ENCODE data around the gene CAPN5.

The CAPN5 gene

DNA sequence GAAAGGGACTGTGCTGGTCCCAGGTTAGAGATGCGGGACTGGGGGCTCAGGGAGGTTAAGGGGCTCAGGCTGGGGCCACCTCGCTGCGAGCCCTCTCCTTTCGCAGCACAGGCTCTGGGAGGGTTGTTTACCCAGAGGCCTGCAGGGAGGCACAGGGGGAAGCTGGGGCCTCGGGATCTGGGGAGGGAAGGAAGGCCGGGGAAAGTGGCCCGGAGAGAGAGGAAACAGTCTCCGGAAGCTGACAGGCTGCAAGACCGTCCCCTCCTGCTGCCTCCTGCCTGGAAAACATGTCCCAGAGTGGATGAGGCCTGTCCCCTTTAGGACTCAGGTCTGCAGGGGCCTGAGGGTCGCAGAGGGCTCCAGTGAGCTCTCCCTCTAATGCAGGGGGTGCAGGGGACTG, 106.7 kb downstream of the CAPN5 start:
- no peaks in the 10 kb centered on the region for H3K9me3 ChIP-seq (ENCODE audit: insufficient read depth, low read depth, low read length)
- TF ChIP-seq, protein P1, sequence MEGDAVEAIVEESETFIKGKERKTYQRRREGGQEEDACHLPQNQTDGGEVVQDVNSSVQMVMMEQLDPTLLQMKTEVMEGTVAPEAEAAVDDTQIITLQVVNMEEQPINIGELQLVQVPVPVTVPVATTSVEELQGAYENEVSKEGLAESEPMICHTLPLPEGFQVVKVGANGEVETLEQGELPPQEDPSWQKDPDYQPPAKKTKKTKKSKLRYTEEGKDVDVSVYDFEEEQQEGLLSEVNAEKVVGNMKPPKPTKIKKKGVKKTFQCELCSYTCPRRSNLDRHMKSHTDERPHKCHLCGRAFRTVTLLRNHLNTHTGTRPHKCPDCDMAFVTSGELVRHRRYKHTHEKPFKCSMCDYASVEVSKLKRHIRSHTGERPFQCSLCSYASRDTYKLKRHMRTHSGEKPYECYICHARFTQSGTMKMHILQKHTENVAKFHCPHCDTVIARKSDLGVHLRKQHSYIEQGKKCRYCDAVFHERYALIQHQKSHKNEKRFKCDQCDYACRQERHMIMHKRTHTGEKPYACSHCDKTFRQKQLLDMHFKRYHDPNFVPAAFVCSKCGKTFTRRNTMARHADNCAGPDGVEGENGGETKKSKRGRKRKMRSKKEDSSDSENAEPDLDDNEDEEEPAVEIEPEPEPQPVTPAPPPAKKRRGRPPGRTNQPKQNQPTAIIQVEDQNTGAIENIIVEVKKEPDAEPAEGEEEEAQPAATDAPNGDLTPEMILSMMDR (conservative IDR thresholded peaks at IDR 0.05; ENCODE audit: low read length) = no peak
- TF ChIP-seq EZH2phosphoT487 (IDR thresholded peaks at IDR 0.05; ENCODE audit: borderline replicate concordance) = no peak

DNA sequence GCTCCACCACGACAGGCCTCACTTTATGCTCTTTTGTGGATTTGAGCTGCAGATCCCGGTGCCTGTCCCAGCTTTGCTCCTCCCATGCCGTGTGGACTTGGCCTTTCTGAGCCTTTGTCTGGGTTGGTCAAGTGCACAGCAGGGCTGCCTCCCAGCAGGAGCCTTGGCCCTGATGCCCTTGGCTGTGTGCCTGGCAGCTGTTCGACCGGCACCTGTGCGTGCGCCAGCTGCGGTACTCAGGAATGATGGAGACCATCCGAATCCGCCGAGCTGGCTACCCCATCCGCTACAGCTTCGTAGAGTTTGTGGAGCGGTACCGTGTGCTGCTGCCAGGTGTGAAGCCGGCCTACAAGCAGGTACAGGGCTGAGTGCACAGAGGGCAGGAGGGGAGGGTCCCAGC, 107.8 kb downstream of the CAPN5 start:
- H3K79me2 ChIP-seq (ENCODE audit: insufficient read depth, low read length) = no peaks in the 10 kb centered on the region
- H3K9me2 ChIP-seq (replicated peaks; ENCODE audit: low read depth, low read length) = no peaks in the 10 kb centered on the region
- no peaks in the 10 kb centered on the region for H3K9me3 ChIP-seq (ENCODE audit: insufficient read depth, low read depth, low read length)
- no peaks in the 10 kb centered on the region for H3K4me1 ChIP-seq (ENCODE audit: insufficient read depth, low read length, poor library complexity, severe bottlenecking)
- H3K36me3 ChIP-seq (ENCODE audit: insufficient read depth, low read length) = no peaks in the 10 kb centered on the region
- H3F3A ChIP-seq (ENCODE audit: low read depth) = no peaks in the 10 kb centered on the region
- no peaks in the 10 kb centered on the region for H3K27me3 ChIP-seq (ENCODE audit: insufficient read depth, low read length, poor library complexity, severe bottlenecking)
- no peak overlapping the region for H3K4me3 ChIP-seq (ENCODE audit: low read length, poor library complexity, severe bottlenecking)
- TF ChIP-seq EZH2phosphoT487 (IDR thresholded peaks at IDR 0.05; ENCODE audit: borderline replicate concordance) = no peak
- TF ChIP-seq, protein P1 (conservative IDR thresholded peaks at IDR 0.05; ENCODE audit: low read length) = no peak
- H3K9ac ChIP-seq (ENCODE audit: low read depth, low read length, poor library complexity, severe bottlenecking) = no peak overlapping the region
- no peaks in the 10 kb centered on the region for H4K20me1 ChIP-seq (ENCODE audit: insufficient read depth, low read length, poor library complexity, severe bottlenecking)
- no peak overlapping the region for H3K4me2 ChIP-seq (ENCODE audit: low read depth, low read length, poor library complexity, severe bottlenecking)
- no peak overlapping the region for H2AFZ ChIP-seq (ENCODE audit: low read length)

More for the DNA sequence above, 106.7 kb downstream of the CAPN5 start:
- Histone ChIP-seq H3K79me2 (ENCODE audit: insufficient read depth, low read length) (no peaks in the 10 kb centered on the region), H3K9ac (ENCODE audit: low read depth, low read length, poor library complexity, severe bottlenecking) (no peak overlapping the region), H3K9me2 (replicated peaks; ENCODE audit: low read depth, low read length) (no peaks in the 10 kb centered on the region), H3K4me1 (ENCODE audit: insufficient read depth, low read length, poor library complexity, severe bottlenecking) (no peaks in the 10 kb centered on the region), H3F3A (ENCODE audit: low read depth) (no peaks in the 10 kb centered on the region), H2AFZ (ENCODE audit: low read length) (no peak overlapping the region), H3K4me2 (ENCODE audit: low read depth, low read length, poor library complexity, severe bottlenecking) (no peak overlapping the region), H3K27me3 (ENCODE audit: insufficient read depth, low read length, poor library complexity, severe bottlenecking) (no peaks in the 10 kb centered on the region), H3K4me3 (ENCODE audit: low read length, poor library complexity, severe bottlenecking) (no peak overlapping the region), H4K20me1 (ENCODE audit: insufficient read depth, low read length, poor library complexity, severe bottlenecking) (no peaks in the 10 kb centered on the region), H3K36me3 (ENCODE audit: insufficient read depth, low read length) (no peaks in the 10 kb centered on the region)

DNA sequence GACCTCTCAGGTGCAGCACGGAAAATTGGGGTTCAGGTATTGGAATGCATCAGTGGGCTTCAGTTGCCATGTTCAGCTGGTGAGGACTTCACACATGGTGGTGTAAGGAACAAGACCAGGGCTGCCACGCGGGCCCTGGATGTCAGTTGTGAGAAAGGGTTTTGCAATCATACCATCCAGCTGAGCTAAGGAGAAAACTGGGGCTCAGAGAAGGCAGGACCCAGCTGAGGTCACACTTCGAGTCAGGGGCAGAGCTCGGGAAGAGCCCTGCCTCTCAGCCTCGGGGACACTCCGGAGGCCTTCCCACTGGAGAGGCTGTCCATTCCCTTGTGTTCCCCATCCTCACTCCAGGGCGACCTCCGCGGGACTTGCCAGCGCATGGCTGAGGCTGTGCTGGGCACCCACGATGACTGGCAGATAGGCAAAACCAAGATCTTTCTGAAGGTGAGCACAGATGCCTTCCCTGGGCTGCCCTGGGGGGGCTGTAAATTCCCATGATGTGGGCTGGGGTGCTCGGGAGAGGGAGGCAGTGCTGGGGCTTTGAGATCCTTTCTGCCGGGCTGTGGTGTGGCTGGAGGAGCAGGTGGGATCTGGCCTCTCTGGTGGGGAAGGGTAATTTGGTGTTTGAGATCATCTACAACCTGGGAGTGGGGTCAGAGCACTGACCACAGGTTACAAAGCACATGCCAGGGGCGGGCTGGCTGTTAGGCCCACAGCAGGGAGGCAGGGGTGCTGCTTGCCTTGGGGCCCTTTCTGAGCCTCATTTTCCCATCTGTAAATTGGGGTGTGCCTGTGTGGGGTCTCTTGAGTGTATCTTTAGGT, 108.5 kb downstream of the CAPN5 start:
- H3K4me1 ChIP-seq (ENCODE audit: insufficient read depth, low read length, poor library complexity, severe bottlenecking) = no peaks in the 10 kb centered on the region
- H3K9ac ChIP-seq (ENCODE audit: low read depth, low read length, poor library complexity, severe bottlenecking) = no peak overlapping the region

More for the DNA sequence above, 108.5 kb downstream of the CAPN5 start:
- no peaks in the 10 kb centered on the region for H3F3A ChIP-seq (ENCODE audit: low read depth)
- no peaks in the 10 kb centered on the region for H3K36me3 ChIP-seq (ENCODE audit: insufficient read depth, low read length)
- H3K9me3 ChIP-seq (ENCODE audit: insufficient read depth, low read depth, low read length) = no peaks in the 10 kb centered on the region
- no peak for TF ChIP-seq EZH2phosphoT487 (IDR thresholded peaks at IDR 0.05; ENCODE audit: borderline replicate concordance)
- TF ChIP-seq, protein P1 (conservative IDR thresholded peaks at IDR 0.05; ENCODE audit: low read length) = no peak
- H3K79me2 ChIP-seq (ENCODE audit: insufficient read depth, low read length) = no peaks in the 10 kb centered on the region
- no peak overlapping the region for H3K4me2 ChIP-seq (ENCODE audit: low read depth, low read length, poor library complexity, severe bottlenecking)
- H3K4me3 ChIP-seq (ENCODE audit: low read length, poor library complexity, severe bottlenecking) = no peak overlapping the region
- no peaks in the 10 kb centered on the region for H4K20me1 ChIP-seq (ENCODE audit: insufficient read depth, low read length, poor library complexity, severe bottlenecking)
- H2AFZ ChIP-seq (ENCODE audit: low read length) = no peak overlapping the region
- no peaks in the 10 kb centered on the region for H3K9me2 ChIP-seq (replicated peaks; ENCODE audit: low read depth, low read length)
- H3K27me3 ChIP-seq (ENCODE audit: insufficient read depth, low read length, poor library complexity, severe bottlenecking) = no peaks in the 10 kb centered on the region
